Measurements from ENCODE around the gene COL10A1.

COL10A1 gene

DNA sequence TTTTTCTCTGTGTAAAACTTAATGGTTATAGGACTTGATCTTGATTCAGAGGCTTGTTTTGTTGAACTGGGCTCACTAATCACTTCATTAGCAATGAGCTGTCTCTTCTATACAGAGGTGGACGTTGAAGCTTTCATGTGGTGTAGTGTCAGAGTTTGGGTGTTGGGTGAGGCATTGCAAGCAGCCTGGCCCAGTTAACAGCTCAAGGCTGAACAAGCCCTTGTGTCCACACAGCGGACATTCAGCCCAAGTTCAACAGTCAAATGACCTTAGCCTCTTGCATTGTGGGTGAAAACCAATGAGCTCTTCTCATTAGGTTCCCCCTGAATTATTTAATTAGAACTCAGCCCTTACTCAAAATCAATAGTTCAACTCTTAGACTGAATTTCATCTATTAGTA, 12.5 kb downstream of the COL10A1 start:
- Histone ChIP-seq H3K9ac (ENCODE audit: low read length) (no peak overlapping the region), H3K4me3 (ENCODE audit: low read depth, low read length, poor library complexity, severe bottlenecking) (no peak overlapping the region), H3K79me2 (ENCODE audit: insufficient read depth, low read length) (no peaks in the 10 kb centered on the region), H3K4me1 (ENCODE audit: insufficient read depth, low read length, severe bottlenecking) (no peaks in the 10 kb centered on the region), H3F3A (ENCODE audit: insufficient read depth, low read length) (no peaks in the 10 kb centered on the region), H3K27ac (ENCODE audit: low read depth, low read length, poor library complexity, severe bottlenecking) (no peak overlapping the region), H3K9me2 (ENCODE audit: low read depth, low read length) (no peaks in the 10 kb centered on the region), H4K20me1 (ENCODE audit: insufficient read depth, low read length) (no peaks in the 10 kb centered on the region), H3K9me3 (ENCODE audit: low read length) (no peaks in the 10 kb centered on the region), H3K4me2 (ENCODE audit: low read length) (no peak overlapping the region), H3K27me3 (ENCODE audit: insufficient read depth, low read length) (no peaks in the 10 kb centered on the region), H3K36me3 (ENCODE audit: insufficient read depth, low read length) (peaks cover 19% of the 10 kb centered on the region; the same call in 1 of the 2 replicates), H2AFZ (ENCODE audit: low read length) (no peak overlapping the region)
- TF ChIP-seq, protein P1, sequence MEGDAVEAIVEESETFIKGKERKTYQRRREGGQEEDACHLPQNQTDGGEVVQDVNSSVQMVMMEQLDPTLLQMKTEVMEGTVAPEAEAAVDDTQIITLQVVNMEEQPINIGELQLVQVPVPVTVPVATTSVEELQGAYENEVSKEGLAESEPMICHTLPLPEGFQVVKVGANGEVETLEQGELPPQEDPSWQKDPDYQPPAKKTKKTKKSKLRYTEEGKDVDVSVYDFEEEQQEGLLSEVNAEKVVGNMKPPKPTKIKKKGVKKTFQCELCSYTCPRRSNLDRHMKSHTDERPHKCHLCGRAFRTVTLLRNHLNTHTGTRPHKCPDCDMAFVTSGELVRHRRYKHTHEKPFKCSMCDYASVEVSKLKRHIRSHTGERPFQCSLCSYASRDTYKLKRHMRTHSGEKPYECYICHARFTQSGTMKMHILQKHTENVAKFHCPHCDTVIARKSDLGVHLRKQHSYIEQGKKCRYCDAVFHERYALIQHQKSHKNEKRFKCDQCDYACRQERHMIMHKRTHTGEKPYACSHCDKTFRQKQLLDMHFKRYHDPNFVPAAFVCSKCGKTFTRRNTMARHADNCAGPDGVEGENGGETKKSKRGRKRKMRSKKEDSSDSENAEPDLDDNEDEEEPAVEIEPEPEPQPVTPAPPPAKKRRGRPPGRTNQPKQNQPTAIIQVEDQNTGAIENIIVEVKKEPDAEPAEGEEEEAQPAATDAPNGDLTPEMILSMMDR (IDR thresholded peaks at IDR 0.05; ENCODE audit: low read length): no peak
- no peak for TF ChIP-seq EZH2 (IDR thresholded peaks at IDR 0.05; ENCODE audit: borderline replicate concordance, low read length)

- no peaks in the 10 kb centered on the region for H3F3A ChIP-seq (ENCODE audit: insufficient read depth, low read length)
- no peaks in the 10 kb centered on the region for H3K9me2 ChIP-seq (ENCODE audit: low read depth, low read length)
- H4K20me1 ChIP-seq (ENCODE audit: insufficient read depth, low read length): no peaks in the 10 kb centered on the region
- peaks cover 21% of the 10 kb centered on the region; the same call in 1 of the 2 replicates for H3K36me3 ChIP-seq (ENCODE audit: insufficient read depth, low read length)
- H3K9me3 ChIP-seq (ENCODE audit: low read length): no peaks in the 10 kb centered on the region
- TF ChIP-seq, protein P1 (IDR thresholded peaks at IDR 0.05; ENCODE audit: low read length): peak; percentile 81
- no peak for TF ChIP-seq EZH2 (IDR thresholded peaks at IDR 0.05; ENCODE audit: borderline replicate concordance, low read length)
- no peak overlapping the region for H2AFZ ChIP-seq (ENCODE audit: low read length)
- no peaks in the 10 kb centered on the region for H3K79me2 ChIP-seq (ENCODE audit: insufficient read depth, low read length)
- no peaks in the 10 kb centered on the region for H3K27me3 ChIP-seq (ENCODE audit: insufficient read depth, low read length)
- no peaks in the 10 kb centered on the region for H3K4me1 ChIP-seq (ENCODE audit: insufficient read depth, low read length, severe bottlenecking)
- no peak overlapping the region for H3K4me3 ChIP-seq (ENCODE audit: low read depth, low read length, poor library complexity, severe bottlenecking)
- no peak overlapping the region for H3K9ac ChIP-seq (ENCODE audit: low read length)
- H3K27ac ChIP-seq (ENCODE audit: low read depth, low read length, poor library complexity, severe bottlenecking): no peak overlapping the region
- H3K4me2 ChIP-seq (ENCODE audit: low read length): no peak overlapping the region
These were observed 14.1 kb downstream of the COL10A1 start for GRCh38 chr6:116111552-116112528.

DNA sequence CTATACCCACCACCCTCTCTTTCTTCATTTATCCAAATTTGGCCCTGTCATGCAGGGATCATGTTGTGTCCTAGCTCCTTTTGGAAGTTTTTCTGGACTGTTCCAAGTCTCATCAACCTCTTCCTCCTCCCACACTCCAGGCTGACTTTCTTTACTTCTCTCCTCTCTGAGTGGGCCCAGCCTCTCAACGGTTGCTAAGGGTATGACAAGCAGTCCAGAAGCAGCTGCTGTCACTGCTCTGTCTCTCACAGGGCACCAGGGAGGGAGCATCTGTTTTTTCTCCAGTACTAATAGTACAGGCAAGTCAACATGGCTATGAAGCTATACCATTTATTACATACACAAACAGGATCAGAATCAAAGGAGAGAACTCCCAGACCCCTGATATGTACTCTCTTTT, 17.1 kb downstream of the COL10A1 start:
- Histone ChIP-seq H3K4me2 (ENCODE audit: low read length) (no peak overlapping the region), H3F3A (ENCODE audit: insufficient read depth, low read length) (no peaks in the 10 kb centered on the region), H3K9me3 (ENCODE audit: low read length) (no peaks in the 10 kb centered on the region), H3K9me2 (ENCODE audit: low read depth, low read length) (no peaks in the 10 kb centered on the region), H3K36me3 (ENCODE audit: insufficient read depth, low read length) (peaks cover 24% of the 10 kb centered on the region; the same call in 1 of the 2 replicates), H4K20me1 (ENCODE audit: insufficient read depth, low read length) (no peaks in the 10 kb centered on the region), H3K4me3 (ENCODE audit: low read depth, low read length, poor library complexity, severe bottlenecking) (no peak overlapping the region), H2AFZ (ENCODE audit: low read length) (no peak overlapping the region), H3K79me2 (ENCODE audit: insufficient read depth, low read length) (no peaks in the 10 kb centered on the region), H3K9ac (ENCODE audit: low read length) (no peak overlapping the region), H3K27me3 (ENCODE audit: insufficient read depth, low read length) (no peaks in the 10 kb centered on the region), H3K4me1 (ENCODE audit: insufficient read depth, low read length, severe bottlenecking) (no peaks in the 10 kb centered on the region), H3K27ac (ENCODE audit: low read depth, low read length, poor library complexity, severe bottlenecking) (no peak overlapping the region)
- TF ChIP-seq, protein P1 (IDR thresholded peaks at IDR 0.05; ENCODE audit: low read length): no peak
- TF ChIP-seq EZH2 (IDR thresholded peaks at IDR 0.05; ENCODE audit: borderline replicate concordance, low read length): no peak
